Adipocyte (in vitro differentiated cells): ENCODE results near the gene SGPP2.
A peak's percentile ranks its signal among the peaks of the same experiment; 100 is the strongest.

Source experiments
- DNase-seq: peaks from one replicate; pipeline ENCODE4 v3.0.0-alpha.2; 2015; ENCODE audit warnings: low read depth
- H3K27me3 ChIP-seq: replicated peaks from 2 replicates; pipeline ENCODE4 v1.7.0; 2013; ENCODE audit warnings: mild to moderate bottlenecking, low read length, moderate library complexity; ENCODE audit not compliant: control insufficient read depth, insufficient read depth
- H3K36me3 ChIP-seq: 2 replicates; pipeline ENCODE4 v1.7.0; 2013; ENCODE audit warnings: low read length, mild to moderate bottlenecking, moderate library complexity; ENCODE audit not compliant: control insufficient read depth, insufficient read depth, severe bottlenecking
- H3K4me1 ChIP-seq: 2 replicates; pipeline ENCODE4 v1.7.0; 2013; ENCODE audit warnings: mild to moderate bottlenecking, low read length, moderate library complexity; ENCODE audit not compliant: control insufficient read depth, insufficient read depth
- H3K4me3 ChIP-seq: 2 replicates; pipeline ENCODE4 v1.7.0; 2013; ENCODE audit warnings: mild to moderate bottlenecking, low read length, moderate library complexity
- H3K9ac ChIP-seq: 2 replicates; pipeline ENCODE4 v1.7.0; 2013; ENCODE audit warnings: mild to moderate bottlenecking, low read length, moderate library complexity
- H3K9me3 ChIP-seq: 2 replicates; pipeline ENCODE4 v1.7.0; 2013; ENCODE audit warnings: mild to moderate bottlenecking, low read length, moderate library complexity; ENCODE audit not compliant: control insufficient read depth

The SGPP2 gene

GRCh38 chr2:222448748-222449181 lies 24.4 kb downstream of the SGPP2 start:
- Histone ChIP-seq H3K4me3 (no peak overlapping the region), H3K9ac (no peak overlapping the region), H3K36me3 (no peaks in the 10 kb centered on the region), H3K4me1 (peaks cover 11% of the 10 kb centered on the region), H3K27me3 (peaks cover 46% of the 10 kb centered on the region), H3K9me3 (no peaks in the 10 kb centered on the region)
- DNase-seq = peak; percentile 96

GRCh38 chr2:222450021-222450420 lies 25.7 kb downstream of the SGPP2 start:
- H3K36me3 ChIP-seq = no peaks in the 10 kb centered on the region
- DNase-seq = no peak
- no peak overlapping the region for H3K4me3 ChIP-seq
- no peak overlapping the region for H3K9ac ChIP-seq
- peaks cover 11% of the 10 kb centered on the region for H3K4me1 ChIP-seq
- no peaks in the 10 kb centered on the region for H3K9me3 ChIP-seq
- H3K27me3 ChIP-seq = peaks cover 36% of the 10 kb centered on the region

GRCh38 chr2:222451224-222451674 lies 26.9 kb downstream of the SGPP2 start:
- no peaks in the 10 kb centered on the region for H3K36me3 ChIP-seq
- peaks cover 11% of the 10 kb centered on the region for H3K4me1 ChIP-seq
- no peaks in the 10 kb centered on the region for H3K9me3 ChIP-seq
- peak; percentile 28 for DNase-seq
- H3K4me3 ChIP-seq = no peak overlapping the region
- no peak overlapping the region for H3K9ac ChIP-seq
- peaks cover 33% of the 10 kb centered on the region for H3K27me3 ChIP-seq

- H3K4me1 ChIP-seq = peaks cover 11% of the 10 kb centered on the region
- no peaks in the 10 kb centered on the region for H3K36me3 ChIP-seq
- no peaks in the 10 kb centered on the region for H3K9me3 ChIP-seq
- H3K9ac ChIP-seq = no peak overlapping the region
- peaks cover 28% of the 10 kb centered on the region for H3K27me3 ChIP-seq
- no peak overlapping the region for H3K4me3 ChIP-seq
- DNase-seq = no peak
Measured at GRCh38 chr2:222452422-222452950, 28.1 kb downstream of the SGPP2 start.

- Histone ChIP-seq H3K4me1 (no peaks in the 10 kb centered on the region), H3K4me3 (no peak overlapping the region), H3K9me3 (peaks cover 2% of the 10 kb centered on the region), H3K36me3 (no peaks in the 10 kb centered on the region), H3K27me3 (peaks cover 14% of the 10 kb centered on the region), H3K9ac (no peak overlapping the region)
- no peak for DNase-seq
Measured at GRCh38 chr2:222456479-222457077, 32.2 kb downstream of the SGPP2 start.

GRCh38 chr2:222459983-222460382 lies 35.6 kb downstream of the SGPP2 start:
- no peaks in the 10 kb centered on the region for H3K36me3 ChIP-seq
- DNase-seq = no peak

GRCh38 chr2:222465746-222466145 lies 41.4 kb downstream of the SGPP2 start:
- no peak overlapping the region for H3K9ac ChIP-seq

More at GRCh38 chr2:222459983-222460382, 35.6 kb downstream of the SGPP2 start:
- Histone ChIP-seq H3K9ac (no peak overlapping the region), H3K27me3 (peaks cover 35% of the 10 kb centered on the region), H3K4me3 (no peak overlapping the region), H3K4me1 (no peaks in the 10 kb centered on the region), H3K9me3 (peaks cover 2% of the 10 kb centered on the region)

GRCh38 chr2:222468346-222468745 lies 44.0 kb downstream of the SGPP2 start:
- H3K27me3 ChIP-seq = peaks cover 24% of the 10 kb centered on the region
- no peak overlapping the region for H3K4me3 ChIP-seq
- no peaks in the 10 kb centered on the region for H3K36me3 ChIP-seq
- H3K4me1 ChIP-seq = no peaks in the 10 kb centered on the region
- DNase-seq = peak; percentile 35
- peaks cover 2% of the 10 kb centered on the region for H3K9me3 ChIP-seq
- no peak overlapping the region for H3K9ac ChIP-seq

More at GRCh38 chr2:222465746-222466145, 41.4 kb downstream of the SGPP2 start:
- no peaks in the 10 kb centered on the region for H3K9me3 ChIP-seq
- DNase-seq = no peak
- H3K36me3 ChIP-seq = no peaks in the 10 kb centered on the region
- H3K27me3 ChIP-seq = peaks cover 37% of the 10 kb centered on the region
- H3K4me3 ChIP-seq = no peak overlapping the region
- no peaks in the 10 kb centered on the region for H3K4me1 ChIP-seq

GRCh38 chr2:222470802-222471468 lies 46.6 kb downstream of the SGPP2 start:
- no peak overlapping the region for H3K4me3 ChIP-seq
- no peak for DNase-seq
- no peak overlapping the region for H3K9ac ChIP-seq
- no peaks in the 10 kb centered on the region for H3K4me1 ChIP-seq
- H3K36me3 ChIP-seq = no peaks in the 10 kb centered on the region
- H3K27me3 ChIP-seq = peaks cover 13% of the 10 kb centered on the region
- H3K9me3 ChIP-seq = peaks cover 2% of the 10 kb centered on the region

- no peak overlapping the region for H3K9ac ChIP-seq
- peaks cover 15% of the 10 kb centered on the region for H3K27me3 ChIP-seq
- no peaks in the 10 kb centered on the region for H3K36me3 ChIP-seq
- no peaks in the 10 kb centered on the region for H3K4me1 ChIP-seq
- no peaks in the 10 kb centered on the region for H3K9me3 ChIP-seq
- no peak overlapping the region for H3K4me3 ChIP-seq
- no peak for DNase-seq
Measured at GRCh38 chr2:222477962-222478608, 53.7 kb downstream of the SGPP2 start.

GRCh38 chr2:222479859-222480258 lies 55.5 kb downstream of the SGPP2 start:
- Histone ChIP-seq H3K9me3 (no peaks in the 10 kb centered on the region), H3K27me3 (peaks cover 25% of the 10 kb centered on the region)
- no peak for DNase-seq

More at GRCh38 chr2:222479859-222480258, 55.5 kb downstream of the SGPP2 start:
- Histone ChIP-seq H3K4me1 (no peaks in the 10 kb centered on the region), H3K9ac (no peak overlapping the region), H3K36me3 (no peaks in the 10 kb centered on the region), H3K4me3 (no peak overlapping the region)
